ENCODE data around the gene TBCC. TPM values are rescaled to one million over a fixed set of nuclear protein-coding genes. Genes with fewer than 3 reads are reported as not detected.

TBCC gene
- total RNA-seq, 4 donors from 2014 or later, result 32.0 to 44.2 (median 37.4) TPM

GRCh38 chr6:42710316-42710715 lies 35.6 kb downstream of the TBCC start:
- Histone ChIP-seq H3K9me3 (peaks cover 0 to 12% (median 0%) of the 10 kb centered on the region in 3 donors), H3K4me3 (no peak overlapping the region), H3K4me1 (no peaks in the 10 kb centered on the region), H3K27ac (no peak overlapping the region), H3K27me3 (no peaks in the 10 kb centered on the region), H3K36me3 (no peaks in the 10 kb centered on the region)
- 15 to 20% methylated on average over 2 to 5 of the region's 9 CpGs for WGBS, 2 donors (ENCODE audit: low coverage in 1 of 2)
- no peak for ATAC-seq
- TF ChIP-seq POLR2A (IDR thresholded peaks at IDR 0.05) (no peak), EP300 (IDR thresholded peaks at IDR 0.05) (no peak), CTCF (IDR thresholded peaks at IDR 0.05) (no peak), POLR2AphosphoS5 (IDR thresholded peaks at IDR 0.05) (no peak)

DNA sequence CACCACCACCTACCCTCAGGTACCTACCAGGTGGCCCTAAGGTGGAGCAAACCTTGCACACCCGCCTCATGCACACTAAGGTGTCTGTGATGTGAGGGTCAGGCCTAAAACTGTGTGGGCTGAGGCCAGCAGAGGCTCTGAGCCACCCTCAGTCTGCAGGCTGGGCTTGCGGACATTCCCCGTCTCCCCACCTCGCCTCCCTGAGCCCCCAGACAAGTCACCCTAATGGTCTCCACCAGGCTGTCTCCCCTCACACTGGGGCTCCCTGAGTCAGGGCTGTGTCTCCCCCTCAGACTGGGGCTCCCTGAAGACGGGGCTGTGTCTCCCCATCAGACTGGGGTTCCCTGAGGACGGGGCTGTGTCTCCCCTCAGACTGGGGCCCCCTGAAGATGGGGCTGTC lies 36.0 kb downstream of the TBCC start:
- H3K4me1 ChIP-seq, result peaks cover 0 to under 1% (median 0%) of the 10 kb centered on the region in 3 donors
- no peak for ATAC-seq
- no peak overlapping the region for H3K4me3 ChIP-seq
- no peaks in the 10 kb centered on the region for H3K36me3 ChIP-seq
- H3K27ac ChIP-seq, result no peak overlapping the region
- H3K9me3 ChIP-seq, result peaks cover 0 to 12% (median 0%) of the 10 kb centered on the region in 3 donors
- no peaks in the 10 kb centered on the region for H3K27me3 ChIP-seq
- TF ChIP-seq CTCF (IDR thresholded peaks at IDR 0.05), result no peak
- TF ChIP-seq POLR2AphosphoS5 (IDR thresholded peaks at IDR 0.05), result no peak
- no peak for TF ChIP-seq EP300 (IDR thresholded peaks at IDR 0.05)
- TF ChIP-seq POLR2A (IDR thresholded peaks at IDR 0.05), result no peak
- WGBS, 2 donors (ENCODE audit: low coverage in 1 of 2), result 69 to 100% methylated on average over 2 to 3 of the region's 6 CpGs

DNA sequence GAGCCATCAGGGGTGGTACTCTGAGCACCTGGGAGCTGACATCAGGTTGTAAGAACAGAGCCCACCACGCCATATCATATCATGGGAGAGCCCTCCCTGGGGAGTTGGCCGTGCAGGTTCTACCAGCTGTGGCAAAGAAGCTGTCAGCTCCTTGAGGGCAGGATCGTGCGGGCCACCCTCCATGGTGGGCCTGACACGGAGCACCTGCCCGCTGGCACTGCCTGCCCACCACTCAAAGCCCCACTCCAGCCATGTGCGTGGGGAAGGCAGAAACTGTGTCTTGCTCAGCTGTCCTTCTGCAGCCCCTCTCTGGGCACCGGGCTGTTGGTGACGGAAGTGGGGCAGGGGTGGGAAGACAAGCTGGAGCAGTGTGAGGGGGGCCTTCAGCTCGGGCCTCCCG lies 37.8 kb downstream of the TBCC start:
- WGBS, 2 donors (ENCODE audit: low coverage in 1 of 2), result 100% methylated on average over 1 of the region's 11 CpGs; no CpG with 5 or more reads in 1 of the 2 donors
- TF ChIP-seq CTCF (IDR thresholded peaks at IDR 0.05) (no peak), POLR2AphosphoS5 (IDR thresholded peaks at IDR 0.05) (no peak), EP300 (IDR thresholded peaks at IDR 0.05) (no peak), POLR2A (IDR thresholded peaks at IDR 0.05) (no peak)
- no peak overlapping the region for H3K4me3 ChIP-seq
- H3K36me3 ChIP-seq, result no peaks in the 10 kb centered on the region
- peaks cover 0 to 12% (median 0%) of the 10 kb centered on the region in 3 donors for H3K9me3 ChIP-seq
- no peak overlapping the region for H3K27ac ChIP-seq
- peaks cover 0 to 9% (median 0%) of the 10 kb centered on the region in 3 donors for H3K4me1 ChIP-seq
- H3K27me3 ChIP-seq, result no peaks in the 10 kb centered on the region
- no peak for ATAC-seq

GRCh38 chr6:42707595-42707994 lies 38.3 kb downstream of the TBCC start:
- 92 to 100% methylated on average over 4 of the region's 7 CpGs for WGBS, 2 donors (ENCODE audit: low coverage in 1 of 2)
- Histone ChIP-seq H3K4me1 (peaks cover 0 to 9% (median 0%) of the 10 kb centered on the region in 3 donors), H3K27me3 (no peaks in the 10 kb centered on the region), H3K9me3 (peaks cover 0 to 12% (median 0%) of the 10 kb centered on the region in 3 donors), H3K27ac (no peak overlapping the region), H3K4me3 (no peak overlapping the region), H3K36me3 (no peaks in the 10 kb centered on the region)
- ATAC-seq, result no peak
- TF ChIP-seq POLR2AphosphoS5 (IDR thresholded peaks at IDR 0.05), result no peak
- no peak for TF ChIP-seq CTCF (IDR thresholded peaks at IDR 0.05)
- no peak for TF ChIP-seq POLR2A (IDR thresholded peaks at IDR 0.05)
- no peak for TF ChIP-seq EP300 (IDR thresholded peaks at IDR 0.05)

- no peak for ATAC-seq
Measured at GRCh38 chr6:42704937-42705374, 40.9 kb downstream of the TBCC start.

More at GRCh38 chr6:42704937-42705374, 40.9 kb downstream of the TBCC start:
- Histone ChIP-seq H3K4me1 (peaks cover 0 to 9% (median 0%) of the 10 kb centered on the region in 3 donors), H3K27me3 (no peaks in the 10 kb centered on the region), H3K27ac (no peak overlapping the region), H3K4me3 (no peak overlapping the region), H3K36me3 (no peaks in the 10 kb centered on the region), H3K9me3 (no peaks in the 10 kb centered on the region)
- no CpG with 5 or more reads among the region's 4 CpGs for WGBS, 2 donors (ENCODE audit: low coverage in 1 of 2)
- TF ChIP-seq EP300 (IDR thresholded peaks at IDR 0.05) (no peak), POLR2A (IDR thresholded peaks at IDR 0.05) (no peak), CTCF (IDR thresholded peaks at IDR 0.05) (no peak), POLR2AphosphoS5 (IDR thresholded peaks at IDR 0.05) (no peak)

Data from gastroesophageal sphincter (tissue), 4 donors.